GM12878 (cell line): Measurements from ENCODE around the gene CSF3R. TPM values are rescaled to one million over a fixed set of nuclear protein-coding genes. Genes with fewer than 3 reads are reported as not detected.

Experiments
- ASH2L ChIP-seq: fragments of 300-600, 200-600 bp; sonication (generic); IDR thresholded peaks from 2 replicates; pipeline ENCODE4 v1.6.1; 2017; ENCODE audit warnings: low read depth, mild to moderate bottlenecking, borderline replicate concordance
- BCL11A ChIP-seq: IDR thresholded peaks from 2 replicates; pipeline ENCODE4 v1.6.1; 2011; ENCODE audit warnings: low read depth, low read length
- BHLHE40 ChIP-seq, 2 experiments: fragments of 450-650 bp in 1 of 2; IDR thresholded peaks; 2 replicates each; pipeline ENCODE4 v1.6.1; 2011 to 2017; ENCODE audit warnings: low read depth in 2 of 2, borderline replicate concordance in 1 of 2, improper control_type of control experiment in 1 of 2, low read length in 1 of 2, mild to moderate bottlenecking in 1 of 2
- CHD4 ChIP-seq: fragments of 200-600 bp; sonication (generic); IDR thresholded peaks from 2 replicates; pipeline ENCODE4 v1.6.1; 2016; ENCODE audit warnings: mild to moderate bottlenecking
- EGR1 ChIP-seq, 2 experiments: IDR thresholded peaks; 1 replicate in 1 of 2; 2 replicates in 1 of 2; pipeline ENCODE4 v1.6.1; 2011 to 2012; ENCODE audit warnings: low read depth in 2 of 2, low read length in 2 of 2, borderline replicate concordance in 1 of 2, mild to moderate bottlenecking in 1 of 2, moderate library complexity in 1 of 2
- ESRRA ChIP-seq: IDR thresholded peaks from 2 replicates; pipeline ENCODE4 v1.6.1; 2012; ENCODE audit warnings: mild to moderate bottlenecking, low read length, improper control_type of control experiment
- ETV6 ChIP-seq, 2 experiments: fragments of 450-650 bp in 1 of 2; IDR thresholded peaks in 1 of 2; conservative IDR thresholded peaks in 1 of 2; 2 replicates each; pipeline ENCODE4 v1.6.1; 2014; ENCODE audit warnings: antibody characterized with exemption in 1 of 2, borderline replicate concordance in 1 of 2, low read depth in 1 of 2, mild to moderate bottlenecking in 1 of 2, moderate library complexity in 1 of 2
- NBN ChIP-seq: fragments of 450-650 bp; IDR thresholded peaks from 2 replicates; pipeline ENCODE4 v1.6.1; 2016
- NFYB ChIP-seq: IDR thresholded peaks from 2 replicates; pipeline ENCODE4 v1.6.1; 2011; ENCODE audit warnings: low read depth, mild to moderate bottlenecking, low read length, improper control_type of control experiment, moderate library complexity; ENCODE audit not compliant: insufficient read depth
- RAD51 ChIP-seq: fragments of 450-650 bp; IDR thresholded peaks from 2 replicates; pipeline ENCODE4 v1.6.1; 2016; ENCODE audit warnings: moderate library complexity, mild to moderate bottlenecking, inconsistent platforms
- SP1 ChIP-seq: IDR thresholded peaks from one replicate; pipeline ENCODE4 v1.6.1; 2011; ENCODE audit warnings: low read depth, low read length
- SPI1 ChIP-seq: IDR thresholded peaks from 2 replicates; pipeline ENCODE4 v1.6.1; 2011; ENCODE audit warnings: low read depth, mild to moderate bottlenecking, low read length, moderate library complexity, borderline replicate concordance; ENCODE audit not compliant: insufficient read depth
- SRF ChIP-seq, 2 experiments: IDR thresholded peaks; 2 replicates each; pipeline ENCODE4 v1.6.1; 2011; ENCODE audit warnings: low read depth in 2 of 2, low read length in 2 of 2, mild to moderate bottlenecking in 1 of 2, moderate library complexity in 1 of 2
- ZNF384 ChIP-seq: IDR thresholded peaks from 2 replicates; pipeline ENCODE4 v1.6.1; 2012; ENCODE audit warnings: low read depth, mild to moderate bottlenecking, low read length, improper control_type of control experiment, borderline replicate concordance
- polyA plus RNA-seq, 11 experiments: library from polyadenylated mRNA; depleted of rRNA in 4 of 11; unstranded in 6 of 11; stranded (reverse) in 5 of 11; fragments of >200 nt; fragmentation: Nextera tagmentation in 4 of 11; fragmentation: Illumina TruSeq in 1 of 11; extraction: Ambion mirVana in 4 of 11; extraction: Trizol in 1 of 11; gene quantifications; 1 replicate in 1 of 11; 2 replicates in 10 of 11; pipeline versions ENCODE4 v1.2.1 to v1.2.3, GENCODE V29; 2011 to 2016; ENCODE audit warnings: inconsistent platforms in 2 of 11, missing spikeins in 2 of 11, low read depth in 1 of 11
- total RNA-seq, 4 experiments: library from RNA; depleted of rRNA in 3 of 4; stranded (reverse); fragments of >200 nt in 3 of 4; fragmentation: Illumina TruSeq in 1 of 4; extraction: Trizol in 1 of 4; gene quantifications; 2 replicates each; pipeline versions ENCODE4 v1.2.1 to v1.2.3, GENCODE V29; 2013 to 2021
- TF ChIP-seq, protein P1 (sequence below): fragments of 450-650 bp; IDR thresholded peaks from 2 replicates; pipeline ENCODE4 v1.6.1; 2016; ENCODE audit warnings: mild to moderate bottlenecking
- TF ChIP-seq, protein P2 (sequence below): fragments of 150-350 bp; IDR thresholded peaks from 2 replicates; pipeline ENCODE4 v1.6.1; 2016; ENCODE audit warnings: low read depth, low read length
- TF ChIP-seq, protein P3 (sequence below): fragments of 450-650 bp; IDR thresholded peaks from 2 replicates; pipeline ENCODE4 v1.6.1; 2016; ENCODE audit warnings: mild to moderate bottlenecking, moderate library complexity, borderline replicate concordance
- TF ChIP-seq, protein P4 (sequence below): IDR thresholded peaks from 2 replicates; pipeline ENCODE4 v1.6.1; 2012; ENCODE audit warnings: low read depth, low read length, improper control_type of control experiment

Gene CSF3R
- total and polyA plus RNA-seq, 10 of the 15 experiments (the other 5 are each of a cell fraction or from before 2014, with no cell fraction given) = 0.13 TPM; not detected in 9

DNA sequence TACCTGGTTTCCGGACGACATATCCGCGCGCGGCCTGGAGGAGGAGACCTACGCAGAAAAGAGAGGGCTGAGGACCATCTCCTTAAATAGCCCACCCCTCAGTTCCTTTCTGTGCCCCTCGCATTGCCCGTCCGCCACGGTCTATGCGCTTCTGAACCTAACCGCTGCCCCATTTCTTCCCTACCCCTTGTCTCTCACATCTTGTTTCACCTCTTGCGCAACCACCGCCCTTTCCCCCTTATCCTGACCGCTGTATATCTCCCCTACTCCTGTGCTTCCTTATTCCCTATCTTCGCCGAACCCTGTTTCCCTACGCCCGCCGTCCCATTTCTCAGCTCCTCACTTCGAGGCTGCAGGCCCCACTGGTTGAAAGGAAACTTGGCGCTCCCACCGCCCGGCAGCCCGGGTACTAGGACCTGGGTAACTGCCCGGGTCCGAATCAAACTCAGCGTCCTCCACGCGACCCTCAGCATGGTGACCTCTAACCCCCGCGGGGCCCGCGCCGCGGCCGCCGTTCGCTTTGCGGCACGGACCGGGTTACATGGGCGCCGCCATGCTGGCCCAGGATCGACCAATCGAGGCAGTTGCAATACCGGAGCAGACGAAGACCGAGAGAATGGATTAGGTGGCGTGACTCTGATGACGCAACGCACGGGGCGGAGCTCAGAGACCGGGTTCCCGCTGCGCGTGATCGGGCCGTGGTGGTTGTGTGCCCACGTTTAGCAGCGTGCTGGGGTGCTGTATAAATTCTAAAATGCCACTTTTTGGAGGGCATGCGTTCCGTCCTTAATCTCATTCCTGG is 18.7 kb downstream of the CSF3R start, which contains the start of gene MRPS15 (continued):
- TF ChIP-seq, protein P1, sequence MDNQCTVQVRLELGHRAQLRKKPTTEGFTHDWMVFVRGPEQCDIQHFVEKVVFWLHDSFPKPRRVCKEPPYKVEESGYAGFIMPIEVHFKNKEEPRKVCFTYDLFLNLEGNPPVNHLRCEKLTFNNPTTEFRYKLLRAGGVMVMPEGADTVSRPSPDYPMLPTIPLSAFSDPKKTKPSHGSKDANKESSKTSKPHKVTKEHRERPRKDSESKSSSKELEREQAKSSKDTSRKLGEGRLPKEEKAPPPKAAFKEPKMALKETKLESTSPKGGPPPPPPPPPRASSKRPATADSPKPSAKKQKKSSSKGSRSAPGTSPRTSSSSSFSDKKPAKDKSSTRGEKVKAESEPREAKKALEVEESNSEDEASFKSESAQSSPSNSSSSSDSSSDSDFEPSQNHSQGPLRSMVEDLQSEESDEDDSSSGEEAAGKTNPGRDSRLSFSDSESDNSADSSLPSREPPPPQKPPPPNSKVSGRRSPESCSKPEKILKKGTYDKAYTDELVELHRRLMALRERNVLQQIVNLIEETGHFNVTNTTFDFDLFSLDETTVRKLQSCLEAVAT = peak; percentile 100
- TF ChIP-seq ETV6 (conservative IDR thresholded peaks at IDR 0.05 in 1 of 2, IDR thresholded peaks at IDR 0.05 in 1 of 2; ENCODE audit: borderline replicate concordance in 1 of 2, low read depth in 1 of 2) (no peak), BHLHE40 (IDR thresholded peaks at IDR 0.05; ENCODE audit: borderline replicate concordance in 1 of 2, low read depth in 2 of 2, low read length in 1 of 2) (peak; percentile 99), SRF (IDR thresholded peaks at IDR 0.05; ENCODE audit: low read depth in 2 of 2, low read length in 2 of 2) (peak; percentile 97 to 100), CHD4 (no peak), ESRRA (peak; percentile 35; the same call in 1 of the 2 replicates), SP1 (peak; percentile 84), BCL11A (peak; percentile 25; the same call in 1 of the 2 replicates), ASH2L (peak; percentile 100), RAD51 (peak; percentile 87), NBN (peak; percentile 88; the same call in 1 of the 2 replicates), ZNF384 (no peak), EGR1 (IDR thresholded peaks at IDR 0.05; ENCODE audit: borderline replicate concordance in 1 of 2, low read depth in 2 of 2, low read length in 2 of 2) (peak in 1 of 2 experiments; percentile 52; a peak in 1 of 3 replicates), SPI1 (no peak), NFYB (peak; percentile 24; the same call in 1 of the 2 replicates)
- TF ChIP-seq, protein P2, sequence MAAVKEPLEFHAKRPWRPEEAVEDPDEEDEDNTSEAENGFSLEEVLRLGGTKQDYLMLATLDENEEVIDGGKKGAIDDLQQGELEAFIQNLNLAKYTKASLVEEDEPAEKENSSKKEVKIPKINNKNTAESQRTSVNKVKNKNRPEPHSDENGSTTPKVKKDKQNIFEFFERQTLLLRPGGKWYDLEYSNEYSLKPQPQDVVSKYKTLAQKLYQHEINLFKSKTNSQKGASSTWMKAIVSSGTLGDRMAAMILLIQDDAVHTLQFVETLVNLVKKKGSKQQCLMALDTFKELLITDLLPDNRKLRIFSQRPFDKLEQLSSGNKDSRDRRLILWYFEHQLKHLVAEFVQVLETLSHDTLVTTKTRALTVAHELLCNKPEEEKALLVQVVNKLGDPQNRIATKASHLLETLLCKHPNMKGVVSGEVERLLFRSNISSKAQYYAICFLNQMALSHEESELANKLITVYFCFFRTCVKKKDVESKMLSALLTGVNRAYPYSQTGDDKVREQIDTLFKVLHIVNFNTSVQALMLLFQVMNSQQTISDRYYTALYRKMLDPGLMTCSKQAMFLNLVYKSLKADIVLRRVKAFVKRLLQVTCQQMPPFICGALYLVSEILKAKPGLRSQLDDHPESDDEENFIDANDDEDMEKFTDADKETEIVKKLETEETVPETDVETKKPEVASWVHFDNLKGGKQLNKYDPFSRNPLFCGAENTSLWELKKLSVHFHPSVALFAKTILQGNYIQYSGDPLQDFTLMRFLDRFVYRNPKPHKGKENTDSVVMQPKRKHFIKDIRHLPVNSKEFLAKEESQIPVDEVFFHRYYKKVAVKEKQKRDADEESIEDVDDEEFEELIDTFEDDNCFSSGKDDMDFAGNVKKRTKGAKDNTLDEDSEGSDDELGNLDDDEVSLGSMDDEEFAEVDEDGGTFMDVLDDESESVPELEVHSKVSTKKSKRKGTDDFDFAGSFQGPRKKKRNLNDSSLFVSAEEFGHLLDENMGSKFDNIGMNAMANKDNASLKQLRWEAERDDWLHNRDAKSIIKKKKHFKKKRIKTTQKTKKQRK = peak; percentile 80
- TF ChIP-seq, protein P3, sequence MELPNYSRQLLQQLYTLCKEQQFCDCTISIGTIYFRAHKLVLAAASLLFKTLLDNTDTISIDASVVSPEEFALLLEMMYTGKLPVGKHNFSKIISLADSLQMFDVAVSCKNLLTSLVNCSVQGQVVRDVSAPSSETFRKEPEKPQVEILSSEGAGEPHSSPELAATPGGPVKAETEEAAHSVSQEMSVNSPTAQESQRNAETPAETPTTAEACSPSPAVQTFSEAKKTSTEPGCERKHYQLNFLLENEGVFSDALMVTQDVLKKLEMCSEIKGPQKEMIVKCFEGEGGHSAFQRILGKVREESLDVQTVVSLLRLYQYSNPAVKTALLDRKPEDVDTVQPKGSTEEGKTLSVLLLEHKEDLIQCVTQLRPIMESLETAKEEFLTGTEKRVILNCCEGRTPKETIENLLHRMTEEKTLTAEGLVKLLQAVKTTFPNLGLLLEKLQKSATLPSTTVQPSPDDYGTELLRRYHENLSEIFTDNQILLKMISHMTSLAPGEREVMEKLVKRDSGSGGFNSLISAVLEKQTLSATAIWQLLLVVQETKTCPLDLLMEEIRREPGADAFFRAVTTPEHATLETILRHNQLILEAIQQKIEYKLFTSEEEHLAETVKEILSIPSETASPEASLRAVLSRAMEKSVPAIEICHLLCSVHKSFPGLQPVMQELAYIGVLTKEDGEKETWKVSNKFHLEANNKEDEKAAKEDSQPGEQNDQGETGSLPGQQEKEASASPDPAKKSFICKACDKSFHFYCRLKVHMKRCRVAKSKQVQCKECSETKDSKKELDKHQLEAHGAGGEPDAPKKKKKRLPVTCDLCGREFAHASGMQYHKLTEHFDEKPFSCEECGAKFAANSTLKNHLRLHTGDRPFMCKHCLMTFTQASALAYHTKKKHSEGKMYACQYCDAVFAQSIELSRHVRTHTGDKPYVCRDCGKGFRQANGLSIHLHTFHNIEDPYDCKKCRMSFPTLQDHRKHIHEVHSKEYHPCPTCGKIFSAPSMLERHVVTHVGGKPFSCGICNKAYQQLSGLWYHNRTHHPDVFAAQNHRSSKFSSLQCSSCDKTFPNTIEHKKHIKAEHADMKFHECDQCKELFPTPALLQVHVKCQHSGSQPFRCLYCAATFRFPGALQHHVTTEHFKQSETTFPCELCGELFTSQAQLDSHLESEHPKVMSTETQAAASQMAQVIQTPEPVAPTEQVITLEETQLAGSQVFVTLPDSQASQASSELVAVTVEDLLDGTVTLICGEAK = peak; percentile 31; the same call in 1 of the 2 replicates
- TF ChIP-seq, protein P4, sequence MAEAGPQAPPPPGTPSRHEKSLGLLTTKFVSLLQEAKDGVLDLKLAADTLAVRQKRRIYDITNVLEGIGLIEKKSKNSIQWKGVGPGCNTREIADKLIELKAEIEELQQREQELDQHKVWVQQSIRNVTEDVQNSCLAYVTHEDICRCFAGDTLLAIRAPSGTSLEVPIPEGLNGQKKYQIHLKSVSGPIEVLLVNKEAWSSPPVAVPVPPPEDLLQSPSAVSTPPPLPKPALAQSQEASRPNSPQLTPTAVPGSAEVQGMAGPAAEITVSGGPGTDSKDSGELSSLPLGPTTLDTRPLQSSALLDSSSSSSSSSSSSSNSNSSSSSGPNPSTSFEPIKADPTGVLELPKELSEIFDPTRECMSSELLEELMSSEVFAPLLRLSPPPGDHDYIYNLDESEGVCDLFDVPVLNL = peak; percentile 57; the same call in 1 of the 2 replicates
